NK-92 (cell line): ENCODE results near the gene SPTBN5.

Experiments
- DNase-seq: peaks from one replicate; lab custom pipeline; 2025; ENCODE audit not compliant: unreplicated experiment; lab: John Stamatoyannopoulos, UW

SPTBN5 gene

GRCh38 chr15:41926185-41927056, 32.6 kb upstream of the SPTBN5 start:
- DNase-seq, result no peak

GRCh38 chr15:41925086-41925608, 31.3 kb upstream of the SPTBN5 start:
- no peak for DNase-seq

GRCh38 chr15:41923401-41923997, 29.6 kb upstream of the SPTBN5 start:
- no peak for DNase-seq

- no peak for DNase-seq
Observed at GRCh38 chr15:41922353-41922752, 28.5 kb upstream of the SPTBN5 start.

GRCh38 chr15:41921639-41922038, 27.8 kb upstream of the SPTBN5 start:
- no peak for DNase-seq

- DNase-seq, result no peak
Observed at GRCh38 chr15:41921167-41921566, 27.3 kb upstream of the SPTBN5 start.

- DNase-seq, result no peak
Observed at GRCh38 chr15:41919954-41920538, 26.2 kb upstream of the SPTBN5 start.

- no peak for DNase-seq
Observed at GRCh38 chr15:41919201-41919820, 25.5 kb upstream of the SPTBN5 start.

GRCh38 chr15:41918506-41919126, 24.8 kb upstream of the SPTBN5 start:
- no peak for DNase-seq

- no peak for DNase-seq
Observed at GRCh38 chr15:41917767-41918430, 24.0 kb upstream of the SPTBN5 start.

GRCh38 chr15:41915255-41915994, 21.6 kb upstream of the SPTBN5 start:
- DNase-seq, result no peak

- DNase-seq, result no peak
Observed at GRCh38 chr15:41914411-41914810, 20.6 kb upstream of the SPTBN5 start.

GRCh38 chr15:41913256-41913655, 19.4 kb upstream of the SPTBN5 start:
- no peak for DNase-seq

GRCh38 chr15:41911691-41912345, 18.0 kb upstream of the SPTBN5 start:
- no peak for DNase-seq

GRCh38 chr15:41908736-41909461, 15.0 kb upstream of the SPTBN5 start:
- DNase-seq, result no peak

GRCh38 chr15:41907141-41907540, 13.3 kb upstream of the SPTBN5 start:
- DNase-seq, result no peak

- no peak for DNase-seq
Observed at GRCh38 chr15:41906608-41907007, 12.8 kb upstream of the SPTBN5 start.

GRCh38 chr15:41905036-41905793, 11.4 kb upstream of the SPTBN5 start:
- no peak for DNase-seq
